Endometrium (tissue), 2 donors: ENCODE measurements around the gene TMTC1.
"Not testable (repeated sequence)": the region's sequence is repeated elsewhere in the genome, so short reads cannot be mapped to it uniquely, and the experiment has no call there.

Experiments
- FAIRE-seq: peaks from 2 replicates; lab custom pipeline; 2012; peaks lifted over from hg19 to GRCh38; lab: Jason Lieb, UNC
- donor health status: control.
- donor health status: control.

The TMTC1 gene

GRCh38 chr12:29665107-29665506 is 118.6 kb downstream of the TMTC1 start:
- FAIRE-seq, result no peak

GRCh38 chr12:29662734-29663323 is 120.9 kb downstream of the TMTC1 start:
- no peak for FAIRE-seq

GRCh38 chr12:29660847-29661246 is 122.9 kb downstream of the TMTC1 start:
- FAIRE-seq, result no peak

GRCh38 chr12:29656762-29657538 is 126.8 kb downstream of the TMTC1 start:
- FAIRE-seq, result no peak

GRCh38 chr12:29655861-29656260 is 127.9 kb downstream of the TMTC1 start:
- FAIRE-seq, result no peak

GRCh38 chr12:29653286-29653685 is 130.5 kb downstream of the TMTC1 start:
- no peak for FAIRE-seq

GRCh38 chr12:29650371-29650770 is 133.4 kb downstream of the TMTC1 start:
- FAIRE-seq, result no peak

- no peak for FAIRE-seq
Observed at GRCh38 chr12:29649722-29650121, 134.0 kb downstream of the TMTC1 start.

- FAIRE-seq, result no peak
Observed at GRCh38 chr12:29644536-29645162, 139.1 kb downstream of the TMTC1 start.

- no peak for FAIRE-seq
Observed at GRCh38 chr12:29640589-29641345, 143.0 kb downstream of the TMTC1 start.

- no peak for FAIRE-seq
Observed at GRCh38 chr12:29639893-29640495, 143.7 kb downstream of the TMTC1 start.

- FAIRE-seq, result no peak
Observed at GRCh38 chr12:29638528-29638927, 145.2 kb downstream of the TMTC1 start.

GRCh38 chr12:29634057-29634456 is 149.7 kb downstream of the TMTC1 start:
- FAIRE-seq, result no peak

- FAIRE-seq, result not testable (repeated sequence)
Observed at GRCh38 chr12:29630164-29630563, 153.6 kb downstream of the TMTC1 start.

- FAIRE-seq, result no peak
Observed at GRCh38 chr12:29627221-29627620, 156.5 kb downstream of the TMTC1 start.

GRCh38 chr12:29625359-29625953 is 158.3 kb downstream of the TMTC1 start:
- no peak for FAIRE-seq

- FAIRE-seq, result no peak
Observed at GRCh38 chr12:29622251-29622650, 161.5 kb downstream of the TMTC1 start.

GRCh38 chr12:29620030-29620429 is 163.7 kb downstream of the TMTC1 start:
- no peak for FAIRE-seq

- no peak for FAIRE-seq
Observed at GRCh38 chr12:29617407-29617803, 166.3 kb downstream of the TMTC1 start.

- FAIRE-seq, result no peak
Observed at GRCh38 chr12:29616664-29617406, 166.9 kb downstream of the TMTC1 start.

- FAIRE-seq, result no peak
Observed at GRCh38 chr12:29614694-29615325, 168.9 kb downstream of the TMTC1 start.
